Measurements from ENCODE around the gene LENEP.
A peak's percentile ranks its signal among the peaks of the same experiment; 100 is the strongest.
"Not testable (repeated sequence)": the region's sequence is repeated elsewhere in the genome, so short reads cannot be mapped to it uniquely, and the experiment has no call there.

The LENEP gene

DNA sequence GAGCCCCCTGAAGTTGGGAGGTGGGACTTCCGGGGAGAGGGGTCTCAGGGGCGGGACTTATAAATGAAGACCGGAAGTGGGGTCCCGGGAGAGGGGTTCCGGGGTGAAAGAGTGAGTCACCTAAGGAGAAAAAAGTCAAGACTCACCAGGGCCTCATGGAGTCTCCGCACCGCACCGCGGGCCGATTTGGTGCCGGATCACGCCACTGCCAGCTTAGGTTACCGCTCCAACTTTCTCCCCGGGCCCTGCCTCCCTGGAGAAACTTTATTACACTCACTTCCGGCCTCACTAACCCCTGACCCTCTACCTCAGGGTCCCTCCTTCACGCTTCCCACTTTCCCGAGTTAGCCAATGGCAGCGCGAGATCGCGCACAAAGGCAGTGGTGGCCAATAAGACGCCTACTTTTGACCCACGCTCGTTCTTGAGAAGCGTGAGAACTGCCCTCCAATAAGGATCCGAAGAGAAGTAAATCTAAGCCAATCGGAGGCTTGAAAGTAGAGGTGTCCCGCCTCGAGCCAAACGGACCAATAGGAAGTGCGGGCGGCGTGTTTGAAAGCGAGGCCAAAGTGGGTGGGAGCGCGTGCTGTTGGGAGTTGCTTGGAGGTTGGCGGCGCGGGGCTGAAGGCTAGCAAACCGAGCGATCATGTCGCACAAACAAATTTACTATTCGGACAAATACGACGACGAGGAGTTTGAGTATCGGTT lies 19.1 kb upstream of the LENEP start, which contains the start of gene CKS1B:
CKS1B (plus strand) TSS at position 580 of the 706 bp plus-strand sequence; CDS start at position 645, 65 bp downstream.
- Histone ChIP-seq H3K9me3 (ENCODE audit: control insufficient read depth, low read length) (no peaks in the 10 kb centered on the region), H3K27ac (peak within 1 kb of the TSS; percentile 98), H3K79me2 (peaks cover 2% of the 10 kb centered on the region), H3K4me1 (peaks cover 7% of the 10 kb centered on the region), H3K4me3 (ENCODE audit: low read depth, low read length) (peak within 1 kb of the TSS; percentile 94), H2AFZ (peak within 1 kb of the TSS; percentile 61), H3K36me3 (ENCODE audit: control insufficient read depth, insufficient read depth, low read length) (no peaks in the 10 kb centered on the region), H3K4me2 (ENCODE audit: low read length) (peak within 1 kb of the TSS; percentile 91), H3K9ac (peak within 1 kb of the TSS; percentile 77), H3K27me3 (ENCODE audit: control insufficient read depth, insufficient read depth, low read length) (no peaks in the 10 kb centered on the region)
- TF ChIP-seq, protein P1, sequence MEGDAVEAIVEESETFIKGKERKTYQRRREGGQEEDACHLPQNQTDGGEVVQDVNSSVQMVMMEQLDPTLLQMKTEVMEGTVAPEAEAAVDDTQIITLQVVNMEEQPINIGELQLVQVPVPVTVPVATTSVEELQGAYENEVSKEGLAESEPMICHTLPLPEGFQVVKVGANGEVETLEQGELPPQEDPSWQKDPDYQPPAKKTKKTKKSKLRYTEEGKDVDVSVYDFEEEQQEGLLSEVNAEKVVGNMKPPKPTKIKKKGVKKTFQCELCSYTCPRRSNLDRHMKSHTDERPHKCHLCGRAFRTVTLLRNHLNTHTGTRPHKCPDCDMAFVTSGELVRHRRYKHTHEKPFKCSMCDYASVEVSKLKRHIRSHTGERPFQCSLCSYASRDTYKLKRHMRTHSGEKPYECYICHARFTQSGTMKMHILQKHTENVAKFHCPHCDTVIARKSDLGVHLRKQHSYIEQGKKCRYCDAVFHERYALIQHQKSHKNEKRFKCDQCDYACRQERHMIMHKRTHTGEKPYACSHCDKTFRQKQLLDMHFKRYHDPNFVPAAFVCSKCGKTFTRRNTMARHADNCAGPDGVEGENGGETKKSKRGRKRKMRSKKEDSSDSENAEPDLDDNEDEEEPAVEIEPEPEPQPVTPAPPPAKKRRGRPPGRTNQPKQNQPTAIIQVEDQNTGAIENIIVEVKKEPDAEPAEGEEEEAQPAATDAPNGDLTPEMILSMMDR (IDR thresholded peaks at IDR 0.05), result no peak

- Histone ChIP-seq H3K27ac (peak overlapping the region; percentile 98), H3K27me3 (ENCODE audit: control insufficient read depth, insufficient read depth, low read length) (no peaks in the 10 kb centered on the region), H3K4me1 (peaks cover 7% of the 10 kb centered on the region), H3K9ac (no peak overlapping the region), H3K79me2 (peaks cover 2% of the 10 kb centered on the region), H3K9me3 (ENCODE audit: control insufficient read depth, low read length) (no peaks in the 10 kb centered on the region), H3K4me3 (ENCODE audit: low read depth, low read length) (peak overlapping the region; percentile 94), H2AFZ (peak overlapping the region; percentile 52), H3K36me3 (ENCODE audit: control insufficient read depth, insufficient read depth, low read length) (no peaks in the 10 kb centered on the region), H3K4me2 (ENCODE audit: low read length) (peak overlapping the region; percentile 91)
- TF ChIP-seq, protein P1 (IDR thresholded peaks at IDR 0.05), result no peak
These were observed 18.5 kb upstream of the LENEP start for GRCh38 chr1:154974808-154975408.

GRCh38 chr1:154975409-154976059 lies 17.9 kb upstream of the LENEP start:
- peak overlapping the region; percentile 94 for H3K4me3 ChIP-seq (ENCODE audit: low read depth, low read length)
- H2AFZ ChIP-seq, result peak overlapping the region; percentile 52
- H3K9me3 ChIP-seq (ENCODE audit: control insufficient read depth, low read length), result no peaks in the 10 kb centered on the region
- H3K36me3 ChIP-seq (ENCODE audit: control insufficient read depth, insufficient read depth, low read length), result no peaks in the 10 kb centered on the region
- peaks cover 2% of the 10 kb centered on the region for H3K79me2 ChIP-seq
- peak overlapping the region; percentile 91 for H3K4me2 ChIP-seq (ENCODE audit: low read length)
- H3K27me3 ChIP-seq (ENCODE audit: control insufficient read depth, insufficient read depth, low read length), result no peaks in the 10 kb centered on the region
- TF ChIP-seq, protein P1 (IDR thresholded peaks at IDR 0.05), result no peak
- peak overlapping the region; percentile 98 for H3K27ac ChIP-seq
- H3K4me1 ChIP-seq, result peaks cover 7% of the 10 kb centered on the region
- H3K9ac ChIP-seq, result no peak overlapping the region

DNA sequence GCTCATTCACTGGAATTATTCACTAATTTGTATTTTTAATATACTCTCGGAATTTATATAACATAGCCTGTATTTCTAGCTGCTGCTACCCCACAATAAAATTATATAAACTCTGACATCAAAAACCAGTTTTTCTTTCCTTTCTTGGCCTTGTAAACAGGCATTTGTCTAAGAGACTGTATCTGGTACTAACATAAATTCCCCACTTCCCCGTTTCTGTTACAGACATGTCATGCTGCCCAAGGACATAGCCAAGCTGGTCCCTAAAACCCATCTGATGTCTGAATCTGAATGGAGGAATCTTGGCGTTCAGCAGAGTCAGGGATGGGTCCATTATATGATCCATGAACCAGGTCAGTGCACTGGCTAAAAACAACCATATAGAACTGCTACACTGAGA lies 15.6 kb upstream of the LENEP start:
- H3K4me3 ChIP-seq (ENCODE audit: low read depth, low read length); H3K4me2 ChIP-seq (ENCODE audit: low read length): not testable (repeated sequence)

GRCh38 chr1:154978360-154978759 lies 15.0 kb upstream of the LENEP start:
- TF ChIP-seq, protein P1 (IDR thresholded peaks at IDR 0.05), result no peak
- no peak overlapping the region for H3K9ac ChIP-seq

More for the DNA sequence above, 15.6 kb upstream of the LENEP start:
- H3K79me2 ChIP-seq; H3K4me1 ChIP-seq; H3K36me3 ChIP-seq (ENCODE audit: control insufficient read depth, insufficient read depth, low read length); H3K27me3 ChIP-seq (ENCODE audit: control insufficient read depth, insufficient read depth, low read length); H2AFZ ChIP-seq; H3K9ac ChIP-seq; H3K9me3 ChIP-seq (ENCODE audit: control insufficient read depth, low read length); H3K27ac ChIP-seq: not testable (repeated sequence)

More at GRCh38 chr1:154978360-154978759, 15.0 kb upstream of the LENEP start:
- Histone ChIP-seq H3K27ac (no peak overlapping the region), H3K4me2 (ENCODE audit: low read length) (no peak overlapping the region), H3K36me3 (ENCODE audit: control insufficient read depth, insufficient read depth, low read length) (no peaks in the 10 kb centered on the region), H3K9me3 (ENCODE audit: control insufficient read depth, low read length) (no peaks in the 10 kb centered on the region), H3K27me3 (ENCODE audit: control insufficient read depth, insufficient read depth, low read length) (no peaks in the 10 kb centered on the region), H3K4me1 (no peaks in the 10 kb centered on the region), H2AFZ (no peak overlapping the region), H3K4me3 (ENCODE audit: low read depth, low read length) (no peak overlapping the region), H3K79me2 (peaks cover 3% of the 10 kb centered on the region)
